ENCODE data around the gene HACD2.

HACD2 gene

DNA sequence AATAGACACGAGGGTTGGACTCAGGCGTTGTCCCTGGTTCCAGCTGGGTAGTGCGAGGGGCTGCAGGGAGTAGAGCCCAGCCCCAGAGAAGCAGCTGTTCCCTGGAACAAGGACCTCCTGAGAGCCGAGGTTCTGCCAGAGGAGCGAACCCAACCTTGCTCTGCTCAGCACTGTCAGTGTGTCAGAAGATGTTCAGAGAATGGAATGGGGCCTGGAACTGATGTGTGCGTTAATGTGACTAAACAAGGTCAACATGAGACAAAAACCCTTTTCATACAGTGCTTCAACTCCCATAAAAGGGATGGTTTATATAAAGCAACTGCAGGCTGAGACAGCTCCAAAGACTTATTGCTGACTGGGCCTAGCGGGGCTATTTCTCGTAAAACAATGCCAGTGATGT, 35.5 kb upstream of the HACD2 start:
- TF ChIP-seq, protein P1, sequence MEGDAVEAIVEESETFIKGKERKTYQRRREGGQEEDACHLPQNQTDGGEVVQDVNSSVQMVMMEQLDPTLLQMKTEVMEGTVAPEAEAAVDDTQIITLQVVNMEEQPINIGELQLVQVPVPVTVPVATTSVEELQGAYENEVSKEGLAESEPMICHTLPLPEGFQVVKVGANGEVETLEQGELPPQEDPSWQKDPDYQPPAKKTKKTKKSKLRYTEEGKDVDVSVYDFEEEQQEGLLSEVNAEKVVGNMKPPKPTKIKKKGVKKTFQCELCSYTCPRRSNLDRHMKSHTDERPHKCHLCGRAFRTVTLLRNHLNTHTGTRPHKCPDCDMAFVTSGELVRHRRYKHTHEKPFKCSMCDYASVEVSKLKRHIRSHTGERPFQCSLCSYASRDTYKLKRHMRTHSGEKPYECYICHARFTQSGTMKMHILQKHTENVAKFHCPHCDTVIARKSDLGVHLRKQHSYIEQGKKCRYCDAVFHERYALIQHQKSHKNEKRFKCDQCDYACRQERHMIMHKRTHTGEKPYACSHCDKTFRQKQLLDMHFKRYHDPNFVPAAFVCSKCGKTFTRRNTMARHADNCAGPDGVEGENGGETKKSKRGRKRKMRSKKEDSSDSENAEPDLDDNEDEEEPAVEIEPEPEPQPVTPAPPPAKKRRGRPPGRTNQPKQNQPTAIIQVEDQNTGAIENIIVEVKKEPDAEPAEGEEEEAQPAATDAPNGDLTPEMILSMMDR (IDR thresholded peaks at IDR 0.05) = no peak

DNA sequence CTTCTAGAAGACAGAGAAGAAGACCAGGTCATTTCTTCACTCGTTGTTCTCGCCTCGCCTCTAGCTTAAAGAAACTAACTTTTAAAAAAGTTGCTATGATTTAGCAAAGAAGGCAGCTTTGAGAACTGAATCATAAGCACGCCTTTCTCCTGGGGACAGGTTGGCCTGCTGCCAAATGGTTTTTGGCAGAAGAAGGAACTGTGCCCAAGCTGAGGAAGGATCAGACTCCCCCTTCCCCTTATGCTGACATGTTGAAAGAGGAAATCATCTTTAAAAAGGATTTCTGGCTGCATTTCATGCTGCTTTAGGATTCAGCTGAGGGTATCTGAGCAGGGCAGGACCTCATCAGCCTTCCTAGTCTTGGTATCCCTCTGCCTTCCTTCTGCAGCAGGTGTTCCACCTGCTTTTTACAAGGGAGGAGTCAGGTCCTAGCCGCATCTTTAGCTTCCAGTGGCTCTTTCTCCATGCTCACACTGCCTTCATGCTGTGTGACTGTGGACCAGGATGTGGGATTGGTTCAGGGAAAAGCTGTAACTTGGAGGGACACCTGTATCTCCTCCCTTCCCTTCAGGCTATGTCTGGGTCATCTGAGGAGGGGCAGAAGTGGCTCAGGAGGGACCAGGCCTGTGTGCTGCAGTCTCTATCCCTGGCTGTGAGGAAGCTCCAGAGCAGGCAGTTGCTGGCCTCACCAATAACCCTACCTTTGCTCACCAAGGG, 34.1 kb upstream of the HACD2 start:
- TF ChIP-seq, protein P1 (IDR thresholded peaks at IDR 0.05) = no peak

DNA sequence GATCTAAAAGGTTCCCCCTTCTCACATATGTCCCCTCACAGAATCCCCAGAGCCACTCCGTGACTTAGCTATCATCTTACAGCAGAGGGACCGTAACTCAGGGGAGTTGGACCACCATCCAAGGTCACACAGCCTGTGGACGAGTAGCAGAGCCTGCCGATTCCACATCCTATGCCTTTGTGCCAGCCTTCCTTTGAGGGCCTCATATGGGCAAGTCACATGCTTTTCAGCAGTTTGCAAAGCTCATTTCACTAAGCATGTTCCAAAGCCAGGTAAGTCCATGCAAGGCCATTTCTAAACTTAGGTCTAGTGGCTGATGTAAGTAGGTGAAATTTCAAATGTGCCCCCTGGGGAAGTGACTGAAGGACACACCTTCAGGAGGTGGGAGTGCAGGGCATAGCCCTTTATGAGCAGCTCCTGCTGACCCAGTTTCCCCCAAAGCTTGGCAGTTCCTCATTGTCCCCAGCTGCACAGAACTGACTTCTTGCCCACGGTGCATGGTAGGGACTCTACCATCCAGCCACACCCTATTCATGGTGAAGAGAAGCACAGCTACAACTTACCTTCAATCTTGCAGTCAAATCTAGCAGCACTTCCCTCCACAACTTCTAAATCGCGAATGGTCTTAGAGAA, 33.3 kb upstream of the HACD2 start:
- TF ChIP-seq, protein P1 (IDR thresholded peaks at IDR 0.05) = no peak

DNA sequence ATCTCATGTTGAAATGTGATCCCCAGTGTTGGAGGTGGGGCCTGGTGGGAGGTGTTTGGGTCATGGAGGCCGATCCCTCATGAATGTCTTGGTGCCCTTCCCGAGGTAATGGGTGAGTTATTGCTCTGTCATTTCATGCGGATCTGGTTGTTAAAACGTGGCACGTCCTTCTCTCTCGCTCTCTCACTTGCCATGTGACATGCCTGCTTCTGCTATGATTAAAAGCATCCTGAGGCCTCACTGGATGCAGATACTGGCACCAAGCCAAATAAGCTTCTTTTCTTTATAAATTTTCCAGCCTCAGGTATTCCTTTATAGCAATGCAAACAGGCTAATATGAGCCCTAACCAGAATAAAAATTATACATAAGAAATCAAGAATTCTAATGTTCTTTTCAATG, 31.7 kb upstream of the HACD2 start:
- TF ChIP-seq, protein P1 (IDR thresholded peaks at IDR 0.05) = no peak

DNA sequence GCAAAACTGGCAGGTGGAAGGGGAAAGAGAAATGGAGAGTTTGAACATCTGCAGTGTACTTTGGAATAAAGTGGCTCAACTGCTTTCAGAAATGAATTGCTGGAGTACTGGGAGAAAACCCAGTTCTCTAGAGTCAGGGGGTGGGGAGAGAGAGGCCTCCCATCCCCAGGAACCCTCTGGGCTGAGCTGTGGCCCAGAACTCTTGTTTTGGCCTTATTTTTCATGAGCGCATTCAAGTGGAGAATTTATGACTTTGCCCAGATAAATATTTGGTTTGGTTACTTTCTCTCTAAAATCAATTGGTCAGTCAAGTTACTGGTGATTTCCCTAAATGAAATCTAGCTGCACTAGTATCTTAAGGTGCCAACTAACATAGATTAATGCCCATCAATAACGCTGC, 28.7 kb upstream of the HACD2 start:
- TF ChIP-seq, protein P1 (IDR thresholded peaks at IDR 0.05) = no peak

DNA sequence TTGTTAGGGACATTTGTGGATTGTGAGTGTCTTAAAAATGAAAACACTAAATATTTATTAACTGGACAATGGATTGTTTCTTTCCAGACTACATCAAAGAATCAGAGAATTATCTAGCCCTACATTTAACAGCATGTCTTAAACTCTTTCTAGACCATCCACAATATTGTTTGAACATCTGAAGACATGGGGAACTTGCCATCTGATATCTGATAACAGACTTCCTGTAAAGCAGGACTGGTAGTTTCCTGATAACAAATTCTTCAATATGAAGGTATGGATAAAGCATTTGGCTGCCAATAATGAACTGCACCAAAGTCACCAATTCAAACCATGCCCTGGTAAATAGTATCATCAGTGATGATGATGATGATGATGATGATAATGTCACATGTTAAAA, 26.2 kb upstream of the HACD2 start:
- TF ChIP-seq, protein P1 (IDR thresholded peaks at IDR 0.05) = no peak

DNA sequence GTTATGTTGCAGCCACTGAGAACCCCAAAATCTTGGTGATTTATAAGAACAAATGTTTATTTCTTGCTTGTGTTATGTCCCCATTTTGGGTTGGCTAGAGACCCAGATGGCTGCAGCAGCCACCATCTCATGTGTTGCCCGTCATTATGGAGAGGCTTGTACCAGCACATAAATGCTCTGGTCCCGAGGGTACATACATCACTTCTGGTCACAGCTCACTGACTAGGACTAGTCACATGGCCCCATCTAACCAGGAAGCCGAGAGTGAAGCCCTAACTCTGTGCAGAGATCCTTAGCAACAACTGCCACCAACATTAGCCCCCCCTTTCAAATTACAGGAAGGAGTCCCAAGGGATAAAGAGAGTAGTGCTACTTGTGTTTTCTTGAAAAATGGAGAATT, 25.5 kb upstream of the HACD2 start:
- TF ChIP-seq, protein P1 (IDR thresholded peaks at IDR 0.05) = no peak

Data from LNCAP (cell line).